ENCODE results near the gene SLC15A3. TPM values are rescaled to one million over a fixed set of nuclear protein-coding genes. Genes with fewer than 3 reads are reported as not detected.

SLC15A3 gene
- total and polyA plus RNA-seq, 10 donors = 62.9 to 139 (median 115) TPM

GRCh38 chr11:60923800-60924109 lies 28.2 kb downstream of the SLC15A3 start:
- intact Hi-C loops (cut with DNase I; ENCODE audit: low total_unique reads) = no loop called here
- H3K4me1 ChIP-seq = peaks cover 18 to 48% (median 39%) of the 10 kb centered on the region in 6 donors
- peak; percentile 76 for DNase-seq
- peak overlapping the region in 3 of 8 donors; percentile 51 to 85 (median 71) for H3K4me3 ChIP-seq
- WGBS, 5 donors = 50 to 62% (median 59%) methylated on average over 6 of the region's 6 CpGs
- H3K27me3 ChIP-seq (replicated peaks in 1 of 7) = peaks cover 0 to 35% (median 15%) of the 10 kb centered on the region in 7 donors
- no peak for TF ChIP-seq POLR2A (IDR thresholded peaks at IDR 0.05)
- no peak for TF ChIP-seq CTCF (IDR thresholded peaks at IDR 0.05 in 8 of 11, conservative IDR thresholded peaks at IDR 0.05 in 3 of 11)
- TF ChIP-seq POLR2AphosphoS5 (IDR thresholded peaks at IDR 0.05) = no peak
- H3K27ac ChIP-seq = no peak overlapping the region
- H3K9me3 ChIP-seq = no peaks in the 10 kb centered on the region
- peaks cover 8 to 44% (median 36%) of the 10 kb centered on the region in 6 donors for H3K36me3 ChIP-seq

- no peak for TF ChIP-seq POLR2A (IDR thresholded peaks at IDR 0.05)
- TF ChIP-seq POLR2AphosphoS5 (IDR thresholded peaks at IDR 0.05) = no peak
- no peak for TF ChIP-seq CTCF (IDR thresholded peaks at IDR 0.05 in 8 of 11, conservative IDR thresholded peaks at IDR 0.05 in 3 of 11)
- no peak overlapping the region for H3K27ac ChIP-seq
- intact Hi-C loops (cut with DNase I; ENCODE audit: low total_unique reads) = no loop called here
- DNase-seq = no peak
- H3K36me3 ChIP-seq = peaks cover 8 to 44% (median 36%) of the 10 kb centered on the region in 6 donors
- H3K9me3 ChIP-seq = no peaks in the 10 kb centered on the region
- no peak overlapping the region for H3K4me3 ChIP-seq
- 77 to 92% (median 89%) methylated on average over 5 of the region's 5 CpGs for WGBS, 5 donors
- H3K4me1 ChIP-seq = peaks cover 20 to 52% (median 43%) of the 10 kb centered on the region in 6 donors
- peaks cover 0 to 35% (median 15%) of the 10 kb centered on the region in 7 donors for H3K27me3 ChIP-seq (replicated peaks in 1 of 7)
Observed at GRCh38 chr11:60923326-60923725, 28.6 kb downstream of the SLC15A3 start.

GRCh38 chr11:60922906-60923305 lies 29.1 kb downstream of the SLC15A3 start:
- WGBS, 5 donors = 89 to 93% (median 92%) methylated on average over 6 of the region's 6 CpGs

More at GRCh38 chr11:60922906-60923305, 29.1 kb downstream of the SLC15A3 start:
- Histone ChIP-seq H3K4me1 (peaks cover 20 to 57% (median 47%) of the 10 kb centered on the region in 6 donors), H3K27me3 (replicated peaks in 1 of 7) (peaks cover 0 to 35% (median 15%) of the 10 kb centered on the region in 7 donors), H3K9me3 (no peaks in the 10 kb centered on the region), H3K4me3 (no peak overlapping the region), H3K36me3 (peaks cover 8 to 44% (median 36%) of the 10 kb centered on the region in 6 donors), H3K27ac (no peak overlapping the region)
- peak; percentile 59 for DNase-seq
- intact Hi-C loops (cut with DNase I; ENCODE audit: low total_unique reads) = no loop called here
- TF ChIP-seq POLR2A (IDR thresholded peaks at IDR 0.05) = no peak
- TF ChIP-seq CTCF (IDR thresholded peaks at IDR 0.05 in 8 of 11, conservative IDR thresholded peaks at IDR 0.05 in 3 of 11) = no peak
- TF ChIP-seq POLR2AphosphoS5 (IDR thresholded peaks at IDR 0.05) = no peak
